ENCODE data around the gene GJC3.
"Not testable (repeated sequence)": the region's sequence is repeated elsewhere in the genome, so short reads cannot be mapped to it uniquely, and the experiment has no call there.

GJC3 gene

DNA sequence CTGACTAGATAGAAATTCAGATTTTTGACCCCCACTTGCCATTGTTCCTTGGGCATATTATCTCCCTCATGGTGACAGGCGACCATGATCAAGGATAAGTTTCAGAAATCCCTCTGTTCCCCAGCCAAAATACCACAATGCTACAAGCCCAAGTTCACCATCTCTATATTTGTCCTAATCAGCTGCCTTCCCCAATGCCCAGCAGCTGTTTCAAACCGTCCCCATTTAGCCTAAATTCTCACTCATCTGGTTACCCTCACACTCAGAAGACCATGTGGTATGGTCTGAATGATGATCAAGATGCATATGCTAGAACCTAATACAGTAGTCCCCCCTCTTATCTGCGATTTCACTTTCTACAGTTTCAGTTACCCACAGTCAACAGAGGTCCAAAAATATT lies 956 bp upstream of the GJC3 start:
- no peak for DNase-seq (ENCODE audit: low read depth in 3 of 3)

DNA sequence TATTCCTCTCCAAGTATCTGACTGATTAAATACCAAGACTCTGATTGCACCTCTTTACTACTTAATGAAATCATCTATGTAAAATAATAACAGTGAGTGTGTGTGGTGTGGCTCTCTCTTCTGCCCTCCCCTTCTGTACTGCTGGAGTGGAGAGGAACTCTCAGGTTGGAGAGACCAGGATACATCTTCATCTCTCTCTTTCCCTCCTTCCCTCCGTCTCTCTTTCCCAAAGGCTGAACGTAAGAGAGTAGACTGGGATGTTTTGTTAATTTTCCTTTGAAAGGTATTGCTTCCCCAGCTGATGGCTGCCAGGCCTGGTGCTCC lies 272 bp upstream of the GJC3 start:
- no peak for DNase-seq (ENCODE audit: low read depth in 3 of 3)

DNA sequence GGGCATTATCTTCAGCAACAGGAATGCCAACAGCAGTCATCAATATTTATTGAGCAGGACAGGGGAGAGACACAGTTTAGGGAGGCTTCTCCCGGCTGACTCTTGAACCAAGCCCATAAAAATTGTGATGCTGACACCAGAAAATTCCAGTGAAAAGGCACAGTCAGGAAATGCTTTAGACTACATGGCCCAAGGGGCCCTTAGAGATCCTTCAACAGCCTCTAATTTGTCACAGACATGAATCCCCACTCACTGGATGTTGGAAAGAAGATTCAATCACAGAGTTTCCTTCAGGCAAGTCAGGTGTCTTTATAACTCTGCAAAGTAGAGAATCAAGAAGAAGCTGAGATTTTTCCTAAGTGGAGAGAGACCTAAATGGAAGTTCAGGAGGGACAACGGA lies 1.2 kb downstream of the GJC3 start:
- DNase-seq (ENCODE audit: low read depth in 3 of 3) = no peak

- no peak for DNase-seq (ENCODE audit: low read depth in 3 of 3)
Observed at GRCh38 chr7:99927536-99927935, 1.9 kb downstream of the GJC3 start.

GRCh38 chr7:99926321-99926720 lies 3.1 kb downstream of the GJC3 start:
- no peak for DNase-seq (ENCODE audit: low read depth in 3 of 3)

DNA sequence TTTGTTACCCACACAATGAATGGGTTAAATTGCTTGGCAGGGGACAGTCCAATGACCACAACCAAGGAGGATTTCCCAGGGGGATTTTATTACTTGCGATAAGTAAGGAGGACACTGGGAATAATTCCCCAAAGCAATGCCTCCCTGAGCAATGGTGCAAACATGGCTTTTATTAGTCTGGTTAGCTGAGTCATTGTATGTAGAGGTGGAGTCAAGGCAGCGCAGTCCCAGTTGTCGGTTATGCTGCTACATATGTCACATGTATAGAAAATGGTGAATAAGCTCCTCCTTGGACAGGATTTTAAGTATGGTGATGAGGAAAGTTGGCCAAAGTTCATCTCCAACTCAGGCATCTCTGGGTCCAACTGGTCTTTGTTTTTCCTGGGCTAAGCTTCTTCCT lies 6.2 kb downstream of the GJC3 start:
- no peak for DNase-seq (ENCODE audit: low read depth in 3 of 3)

- DNase-seq (ENCODE audit: low read depth in 3 of 3) = no peak
Observed at GRCh38 chr7:99920149-99920548, 9.3 kb downstream of the GJC3 start.

GRCh38 chr7:99919814-99920112 lies 9.7 kb downstream of the GJC3 start:
- no peak for DNase-seq (ENCODE audit: low read depth in 3 of 3)

DNA sequence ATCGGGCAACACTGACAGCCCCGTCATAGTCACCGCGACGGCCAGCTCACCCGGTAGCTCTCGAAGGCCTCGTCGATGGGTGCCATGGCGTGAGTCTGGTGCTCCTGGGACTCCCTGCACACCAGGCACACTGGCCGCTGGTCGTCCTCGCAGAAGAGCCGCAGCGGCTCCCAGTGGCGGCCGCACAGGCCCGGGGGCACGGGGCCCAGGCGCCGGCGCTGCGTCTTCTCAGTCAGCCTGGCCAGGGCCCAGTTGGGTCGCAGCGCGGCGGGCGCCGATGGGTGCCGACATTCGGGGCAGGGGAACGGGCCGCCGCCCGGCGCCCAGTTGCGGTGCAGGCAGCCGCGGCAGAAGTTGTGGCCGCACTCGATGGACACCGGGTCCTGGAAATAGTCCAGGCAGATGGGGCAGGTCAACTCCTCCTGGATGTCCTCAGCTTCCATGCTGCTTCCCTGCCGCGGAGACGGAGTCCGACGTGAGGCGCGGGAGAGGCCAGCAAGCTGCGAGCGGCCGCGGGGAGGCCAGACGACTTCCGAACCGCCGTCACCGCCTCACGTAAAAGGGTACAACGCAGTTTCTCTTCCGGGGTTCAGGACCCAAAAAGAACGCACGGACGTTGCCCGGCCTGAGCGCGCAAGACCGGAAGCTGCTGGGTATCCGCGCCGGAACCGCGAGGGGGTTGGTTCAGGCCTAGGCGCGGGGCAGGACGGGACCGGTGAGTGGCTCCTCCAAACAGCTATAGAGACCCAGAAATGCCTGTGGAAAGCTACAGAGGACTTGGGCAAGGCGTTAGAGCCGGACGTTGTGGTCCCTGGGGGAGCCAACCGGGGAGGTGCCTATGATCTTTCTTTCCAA lies 10.2 kb downstream of the GJC3 start, which contains the start of gene TRIM4:
Gene TRIM4 (minus strand): TSS at position 572 of the 855 bp plus-strand sequence. CDS start 129 bp downstream, at position 443.
- peak; percentile 86 to 92 (median 88) for DNase-seq (ENCODE audit: low read depth in 3 of 3)

- no peak for DNase-seq (ENCODE audit: low read depth in 3 of 3)
Observed at GRCh38 chr7:99910976-99911375, 18.4 kb downstream of the GJC3 start.

DNA sequence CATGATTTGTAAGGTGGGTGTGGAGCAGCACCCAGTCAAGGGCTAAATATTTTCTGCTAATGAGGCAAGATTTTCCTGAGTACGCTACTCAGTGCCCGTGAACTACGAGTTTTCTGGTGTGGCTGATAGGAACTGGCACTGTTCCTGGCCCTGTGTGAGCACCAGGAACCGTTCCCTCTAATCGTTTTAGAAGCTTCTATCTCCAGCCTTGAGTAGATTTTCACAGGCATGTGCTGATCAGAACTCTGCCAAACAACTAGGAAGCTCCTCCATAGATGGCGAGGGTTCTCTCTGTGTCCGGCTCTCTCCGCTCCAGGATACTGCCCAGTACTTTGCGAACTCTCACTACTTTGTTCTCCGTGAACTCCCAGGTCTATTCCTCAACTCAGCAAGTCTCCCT lies 27.8 kb downstream of the GJC3 start:
- DNase-seq (ENCODE audit: low read depth in 3 of 3) = no peak

DNA sequence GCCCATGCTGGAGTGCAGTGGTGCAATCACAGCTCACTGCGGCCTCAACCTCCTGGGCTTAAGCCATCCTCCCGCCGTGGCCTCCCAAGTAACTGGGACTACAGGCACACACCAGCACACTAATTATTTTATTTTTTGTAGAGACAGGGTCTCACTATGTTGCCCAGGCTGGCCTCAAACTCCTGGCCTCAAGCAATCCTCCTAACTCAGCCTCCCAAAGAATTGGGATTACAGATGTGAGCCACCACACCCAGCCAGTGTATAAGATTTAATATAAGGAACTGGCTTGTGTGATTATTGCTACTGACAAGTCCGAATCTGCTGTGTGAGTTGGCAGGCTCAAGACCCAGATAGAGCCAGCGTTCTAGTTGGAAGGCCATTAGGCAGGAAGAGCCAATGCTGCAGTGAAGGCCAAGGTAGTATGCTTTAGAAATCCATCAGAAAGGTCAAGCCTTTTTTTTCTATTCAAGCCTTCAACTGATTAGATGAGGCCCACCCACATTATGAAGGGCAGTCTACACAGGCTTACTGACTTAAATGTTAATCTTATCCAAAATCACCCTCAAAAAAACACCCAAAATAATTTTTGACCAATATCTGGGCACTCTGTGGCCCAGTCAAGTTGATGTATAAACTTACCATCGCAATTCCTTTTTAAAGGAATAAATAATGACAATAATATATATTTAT lies 29.4 kb downstream of the GJC3 start:
- no peak for DNase-seq (ENCODE audit: low read depth in 3 of 3)

GRCh38 chr7:99898836-99899235 lies 30.6 kb downstream of the GJC3 start:
- DNase-seq (ENCODE audit: low read depth in 3 of 3) = no peak

DNA sequence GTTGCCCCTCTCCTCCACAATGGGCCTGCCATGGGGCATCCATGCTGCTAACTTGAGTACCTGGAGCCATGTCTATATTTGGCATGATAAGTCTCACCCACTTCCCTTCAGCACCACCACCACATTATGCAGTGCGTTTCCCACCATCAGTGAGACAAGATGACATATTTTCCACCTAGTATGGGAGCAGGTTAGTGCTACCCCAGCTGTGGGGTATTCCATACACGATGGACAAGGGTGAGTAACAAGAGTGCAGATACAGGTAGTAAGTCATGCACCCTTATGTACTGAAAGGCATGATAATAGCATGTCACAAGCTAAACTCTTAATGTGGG lies 31.4 kb downstream of the GJC3 start:
- DNase-seq (ENCODE audit: low read depth in 3 of 3) = no peak

GRCh38 chr7:99897322-99898022 lies 31.9 kb downstream of the GJC3 start:
- DNase-seq (ENCODE audit: low read depth in 3 of 3) = no peak

GRCh38 chr7:99894738-99895137 lies 34.7 kb downstream of the GJC3 start:
- no peak for DNase-seq (ENCODE audit: low read depth in 3 of 3)

- no peak for DNase-seq (ENCODE audit: low read depth in 3 of 3)
Observed at GRCh38 chr7:99893280-99893679, 36.1 kb downstream of the GJC3 start.

DNA sequence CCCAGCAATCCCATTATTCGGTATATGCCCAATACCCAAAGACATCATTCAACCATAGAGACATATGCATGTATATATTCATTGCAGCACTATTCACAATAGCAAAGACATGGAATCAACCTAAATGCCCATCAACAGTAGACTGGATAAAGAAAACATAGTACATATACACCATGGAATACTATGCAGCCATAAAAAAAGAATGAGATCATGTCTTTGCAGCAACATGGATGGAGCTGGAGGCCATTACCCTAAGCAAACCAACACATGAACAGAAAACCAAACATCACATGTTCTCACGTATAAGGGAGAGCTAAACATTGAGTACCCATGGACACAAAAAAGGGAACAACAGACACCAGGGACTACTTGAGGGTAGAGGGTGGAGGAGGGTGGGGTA lies 39.1 kb downstream of the GJC3 start:
- DNase-seq (ENCODE audit: low read depth in 3 of 3) = not testable (repeated sequence)

DNA sequence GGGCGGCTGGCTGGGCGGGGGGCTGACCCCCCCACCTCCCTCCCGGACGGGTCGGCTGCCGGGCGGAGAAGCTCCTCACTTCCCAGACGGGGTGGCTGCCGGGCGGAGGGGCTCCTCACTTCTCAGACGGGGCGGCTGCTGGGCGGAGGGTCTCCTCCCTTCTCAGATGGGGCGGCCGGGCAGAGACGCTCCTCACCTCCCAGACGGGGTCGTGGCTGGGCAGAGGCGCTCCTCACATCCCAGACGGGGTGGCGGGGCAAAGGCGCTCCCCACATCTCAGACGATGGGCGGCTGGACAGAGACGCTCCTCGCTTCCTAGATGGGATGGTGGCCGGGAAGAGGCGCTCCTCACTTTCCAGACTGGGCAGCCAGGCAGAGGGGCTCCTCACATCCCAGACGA lies 41.1 kb downstream of the GJC3 start:
- DNase-seq (ENCODE audit: low read depth in 3 of 3) = not testable (repeated sequence)

GRCh38 chr7:99881370-99881769 lies 48.0 kb downstream of the GJC3 start:
- no peak for DNase-seq (ENCODE audit: low read depth in 3 of 3)

- no peak for DNase-seq (ENCODE audit: low read depth in 3 of 3)
Observed at GRCh38 chr7:99876933-99877332, 52.5 kb downstream of the GJC3 start, which contains the start of gene OR2AE1. Gene OR2AE1, minus strand, starts transcription at chr7:99877033. Its CDS starts 0 bp downstream, at chr7:99877033.

GRCh38 chr7:99876491-99876890 lies 52.9 kb downstream of the GJC3 start:
- no peak for DNase-seq (ENCODE audit: low read depth in 3 of 3)
